Peyer's patch (tissue), 4 donors: Measurements from ENCODE around the gene FBRSL1.

ENCODE experiments used
- POLR2A ChIP-seq, 2 donors: fragments of 450-650 bp; IDR thresholded peaks; one replicate each; pipeline ENCODE4 v1.5.1; 2017; ENCODE audit warnings: antibody characterized with exemption in 2 of 2, mild to moderate bottlenecking in 2 of 2, moderate library complexity in 2 of 2
- TF ChIP-seq, protein P1 (sequence below), 6 experiments: fragments of 450-650 bp in 4 of 6; fragments of 200-600 bp in 2 of 6; sonication (generic) in 1 of 6; IDR thresholded peaks; one replicate each; pipeline ENCODE4 v1.5.1; 2017 to 2019; ENCODE audit warnings: antibody characterized with exemption in 6 of 6, mild to moderate bottlenecking in 3 of 6, moderate library complexity in 1 of 6

DNA sequence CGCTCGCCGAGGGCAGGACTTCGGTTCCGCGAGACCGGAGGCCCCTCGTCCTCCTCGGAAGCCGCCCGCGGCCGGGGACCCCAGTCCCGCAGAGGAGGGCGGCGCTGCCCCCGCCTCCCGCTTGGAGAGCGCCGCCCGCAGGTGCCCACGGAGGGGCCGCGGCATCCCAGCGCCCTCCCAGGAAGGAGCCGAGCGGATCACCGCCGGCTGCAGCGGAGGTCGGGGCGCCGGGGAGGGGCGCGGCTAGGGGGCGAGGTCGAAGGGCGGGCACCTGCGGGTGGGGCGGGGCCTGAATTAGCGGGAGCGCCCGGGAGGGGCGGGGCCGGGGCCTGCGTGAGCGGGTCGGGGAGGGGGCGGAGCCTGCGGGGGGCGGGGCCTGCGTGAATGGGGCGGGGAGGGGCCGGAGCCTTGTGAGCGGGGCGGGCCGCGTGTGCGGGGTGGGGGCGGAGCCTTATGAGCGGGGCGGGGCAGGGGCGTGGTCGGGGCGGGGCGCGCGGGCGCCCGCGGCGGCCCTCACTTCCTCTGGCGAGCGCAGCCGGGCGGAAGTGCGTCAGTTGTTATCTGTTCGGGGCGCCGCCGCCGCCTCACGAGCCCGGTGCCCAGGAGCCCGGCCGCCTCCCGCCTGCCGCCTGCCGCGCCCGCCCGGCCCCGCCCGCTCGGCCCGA, at the start of gene FBRSL1:
- TF ChIP-seq, protein P1, sequence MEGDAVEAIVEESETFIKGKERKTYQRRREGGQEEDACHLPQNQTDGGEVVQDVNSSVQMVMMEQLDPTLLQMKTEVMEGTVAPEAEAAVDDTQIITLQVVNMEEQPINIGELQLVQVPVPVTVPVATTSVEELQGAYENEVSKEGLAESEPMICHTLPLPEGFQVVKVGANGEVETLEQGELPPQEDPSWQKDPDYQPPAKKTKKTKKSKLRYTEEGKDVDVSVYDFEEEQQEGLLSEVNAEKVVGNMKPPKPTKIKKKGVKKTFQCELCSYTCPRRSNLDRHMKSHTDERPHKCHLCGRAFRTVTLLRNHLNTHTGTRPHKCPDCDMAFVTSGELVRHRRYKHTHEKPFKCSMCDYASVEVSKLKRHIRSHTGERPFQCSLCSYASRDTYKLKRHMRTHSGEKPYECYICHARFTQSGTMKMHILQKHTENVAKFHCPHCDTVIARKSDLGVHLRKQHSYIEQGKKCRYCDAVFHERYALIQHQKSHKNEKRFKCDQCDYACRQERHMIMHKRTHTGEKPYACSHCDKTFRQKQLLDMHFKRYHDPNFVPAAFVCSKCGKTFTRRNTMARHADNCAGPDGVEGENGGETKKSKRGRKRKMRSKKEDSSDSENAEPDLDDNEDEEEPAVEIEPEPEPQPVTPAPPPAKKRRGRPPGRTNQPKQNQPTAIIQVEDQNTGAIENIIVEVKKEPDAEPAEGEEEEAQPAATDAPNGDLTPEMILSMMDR (IDR thresholded peaks at IDR 0.05): no peak
- TF ChIP-seq POLR2A (IDR thresholded peaks at IDR 0.05): peak; percentile 28 to 39
